Spleen (tissue), 11 donors: Measurements from ENCODE around the gene SC5D. TPM values are rescaled to one million over a fixed set of nuclear protein-coding genes. Genes with fewer than 3 reads are reported as not detected.

Source experiments
- DNase-seq: peaks from one replicate; pipeline ENCODE4 v3.0.0-alpha.2; 2020
- H3K27ac ChIP-seq, 8 donors: fragments of 200-600 bp; sonication (generic) in 7 of 8; 1 replicate in 4 of 8; 2 replicates in 4 of 8; pipeline versions ENCODE4 v1.5.0 to v1.8.0; 2016 to 2021; ENCODE audit warnings: inconsistent platforms in 4 of 8, mild to moderate bottlenecking in 4 of 8, moderate library complexity in 1 of 8
- H3K27me3 ChIP-seq, 7 donors: fragments of 200-600 bp; sonication (generic) in 6 of 7; replicated peaks in 1 of 7; 1 replicate in 4 of 7; 2 replicates in 3 of 7; pipeline versions ENCODE4 v1.5.0 to v1.8.0; 2016 to 2021; ENCODE audit warnings: inconsistent platforms in 3 of 7, mild to moderate bottlenecking in 1 of 7
- H3K36me3 ChIP-seq, 6 donors: fragments of 200-600 bp; sonication (generic) in 5 of 6; 1 replicate in 4 of 6; 2 replicates in 2 of 6; pipeline versions ENCODE4 v1.5.0 to v1.8.0; 2016 to 2021; ENCODE audit warnings: inconsistent platforms in 2 of 6
- H3K4me1 ChIP-seq, 6 donors: fragments of 200-600 bp; sonication (generic) in 5 of 6; 1 replicate in 3 of 6; 2 replicates in 3 of 6; pipeline versions ENCODE4 v1.5.0 to v1.8.0; 2016 to 2021; ENCODE audit warnings: inconsistent platforms in 3 of 6
- H3K4me3 ChIP-seq, 8 donors: fragments of 200-600 bp; sonication (generic) in 7 of 8; 1 replicate in 4 of 8; 2 replicates in 4 of 8; pipeline versions ENCODE4 v1.5.0 to v1.8.0; 2016 to 2021; ENCODE audit warnings: inconsistent platforms in 4 of 8, mild to moderate bottlenecking in 4 of 8, moderate library complexity in 2 of 8
- H3K9me3 ChIP-seq, 8 donors: fragments of 200-600 bp; sonication (generic) in 7 of 8; 1 replicate in 4 of 8; 2 replicates in 4 of 8; pipeline versions ENCODE4 v1.5.0 to v1.8.0; 2016 to 2021; ENCODE audit warnings: inconsistent platforms in 4 of 8
- CTCF ChIP-seq, 11 experiments: fragments of 200-600 bp in 7 of 11; fragments of 450-650 bp in 4 of 11; sonication (generic) in 4 of 11; IDR thresholded peaks in 8 of 11; conservative IDR thresholded peaks in 3 of 11; 1 replicate in 7 of 11; 2 replicates in 4 of 11; pipeline versions ENCODE4 v1.4.0 to v1.8.0; 2016 to 2021; ENCODE audit warnings: antibody characterized with exemption in 11 of 11, inconsistent platforms in 4 of 11, mild to moderate bottlenecking in 1 of 11
- POLR2A ChIP-seq, 3 donors: fragments of 450-650 bp; IDR thresholded peaks; one replicate each; pipeline ENCODE4 v1.5.1; 2017; ENCODE audit warnings: antibody characterized with exemption in 3 of 3, mild to moderate bottlenecking in 1 of 3
- POLR2AphosphoS5 ChIP-seq, 3 donors: sonication (generic); formaldehyde crosslinking; IDR thresholded peaks; one replicate each; pipeline ENCODE4 v1.5.1; 2017; ENCODE audit warnings: antibody characterized with exemption in 3 of 3
- WGBS, 5 donors: extraction: QIAGEN DNeasy Blood & Tissue Kit in 3 of 5; methylation state at CpG; one replicate each; pipeline versions ENCODE4 v1.1.5 to v1.1.7; 2013 to 2018; 5-methylcytosine and 5-hydroxymethylcytosine counted together
- intact Hi-C: fragments of 100-400 bp; cut with DNase I; formaldehyde crosslinking; loops from one replicate; pipeline ENCODE4 v1.15.0; 2023; ENCODE audit warnings: low total_unique reads
- polyA plus RNA-seq, 3 donors: library from polyadenylated mRNA; stranded (reverse); fragments of 200-250 nt; gene quantifications; one replicate each; pipeline ENCODE4 v1.2.1, GENCODE V29; 2013
- total RNA-seq, 7 donors: library from RNA; depleted of rRNA in 3 of 7; stranded (reverse); fragments of >200 nt in 3 of 7; fragmentation: NEBNext Ultra II Directional in 4 of 7; extraction: Animal tissue kit (Norgen Biotek cat#: 25700) in 4 of 7; gene quantifications; one replicate each; pipeline versions ENCODE4 v1.1.0 to v1.2.1, GENCODE V29; 2016 to 2021
- donor health status: healthy with polysubstance abuse.
- donor health status: DM: no; HTN: no; CAD: no; lungs with moderate emphysema.
- donor health status: DM: no; HTN: no; CAD: no.
- donor health status: Bipolar disorder and iron deficiency.
- donor health status: healthy.
- donor health status: DM: no; HTN: no; CAD: no.
- donor health status: DM: yes; HTN: yes; CAD: no.

Gene SC5D
- total and polyA plus RNA-seq, 10 donors, result 4.8 to 25.5 (median 17.4) TPM

DNA sequence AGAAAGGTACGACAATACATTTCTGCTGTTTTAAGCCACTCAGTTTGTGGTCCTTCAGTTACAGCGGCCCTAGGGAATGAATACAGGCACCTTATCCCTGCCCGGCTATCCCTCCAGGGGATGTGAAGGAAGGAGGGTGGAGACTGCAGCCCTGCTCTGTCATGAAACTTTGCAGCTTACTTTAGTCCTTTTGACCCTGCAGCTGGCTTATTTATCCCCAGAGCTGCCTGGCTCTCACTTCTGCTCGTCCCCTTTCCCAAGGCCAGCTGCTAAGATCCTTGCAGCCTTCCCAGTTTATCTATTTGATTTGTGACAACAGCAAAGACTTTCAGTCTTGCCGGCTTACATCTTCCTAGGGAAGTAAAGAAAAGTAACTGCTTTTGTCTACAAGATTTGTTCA, 55.2 kb downstream of the SC5D start:
- H3K36me3 ChIP-seq, result no peaks in the 10 kb centered on the region
- 69 to 84% (median 81%) methylated on average over 5 of the region's 5 CpGs for WGBS, 5 donors
- intact Hi-C loops, result no loop called here
- no peak for DNase-seq
- no peaks in the 10 kb centered on the region for H3K27me3 ChIP-seq
- peaks cover 0 to 9% (median 0%) of the 10 kb centered on the region in 6 donors for H3K4me1 ChIP-seq
- TF ChIP-seq POLR2AphosphoS5 (IDR thresholded peaks at IDR 0.05) (no peak), CTCF (IDR thresholded peaks at IDR 0.05 in 8 of 11, conservative IDR thresholded peaks at IDR 0.05 in 3 of 11) (no peak), POLR2A (IDR thresholded peaks at IDR 0.05) (no peak)
- no peaks in the 10 kb centered on the region for H3K9me3 ChIP-seq
- H3K4me3 ChIP-seq, result no peak overlapping the region
- H3K27ac ChIP-seq, result no peak overlapping the region

DNA sequence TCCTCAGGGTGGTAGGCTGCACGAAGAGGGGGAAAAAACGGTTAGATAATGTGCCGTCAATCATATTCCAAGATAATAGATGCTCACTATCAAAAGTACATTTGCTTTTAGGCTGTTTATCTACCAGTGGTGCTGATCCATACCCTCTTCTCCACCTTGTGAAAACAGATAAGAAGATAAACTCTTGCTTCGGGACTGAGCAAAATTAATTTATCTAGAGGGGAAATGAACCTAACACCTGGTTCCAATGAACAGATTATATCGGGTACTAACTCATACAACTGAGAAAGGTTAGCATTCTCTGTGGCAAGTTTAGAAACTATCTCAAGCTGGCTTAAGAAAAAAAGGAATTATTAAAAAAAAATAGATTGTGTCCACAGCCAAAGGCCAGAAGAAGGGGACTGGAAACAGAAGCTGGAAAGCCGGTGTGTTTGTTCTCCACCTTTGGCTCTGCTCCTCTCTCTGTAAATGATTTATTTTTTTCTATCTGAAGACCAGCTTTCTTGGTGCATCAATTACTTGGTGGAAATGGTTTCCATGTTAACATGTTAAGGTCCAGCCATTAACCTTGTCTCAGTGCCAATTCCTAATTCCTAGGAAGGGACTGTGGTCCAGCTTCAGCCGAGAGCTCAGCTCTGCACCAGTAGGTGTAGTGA, 55.8 kb downstream of the SC5D start:
- no peak overlapping the region for H3K4me3 ChIP-seq
- no peaks in the 10 kb centered on the region for H3K27me3 ChIP-seq
- DNase-seq, result no peak
- no peak overlapping the region for H3K27ac ChIP-seq
- H3K9me3 ChIP-seq, result no peaks in the 10 kb centered on the region
- no peaks in the 10 kb centered on the region for H3K36me3 ChIP-seq
- H3K4me1 ChIP-seq, result peaks cover 0 to 9% (median 0%) of the 10 kb centered on the region in 6 donors
- intact Hi-C loops, result no loop called here
- 81 to 87% (median 85%) methylated on average over 7 of the region's 7 CpGs for WGBS, 5 donors
- TF ChIP-seq POLR2A (IDR thresholded peaks at IDR 0.05), result no peak
- TF ChIP-seq POLR2AphosphoS5 (IDR thresholded peaks at IDR 0.05), result no peak
- TF ChIP-seq CTCF (IDR thresholded peaks at IDR 0.05 in 8 of 11, conservative IDR thresholded peaks at IDR 0.05 in 3 of 11), result no peak

DNA sequence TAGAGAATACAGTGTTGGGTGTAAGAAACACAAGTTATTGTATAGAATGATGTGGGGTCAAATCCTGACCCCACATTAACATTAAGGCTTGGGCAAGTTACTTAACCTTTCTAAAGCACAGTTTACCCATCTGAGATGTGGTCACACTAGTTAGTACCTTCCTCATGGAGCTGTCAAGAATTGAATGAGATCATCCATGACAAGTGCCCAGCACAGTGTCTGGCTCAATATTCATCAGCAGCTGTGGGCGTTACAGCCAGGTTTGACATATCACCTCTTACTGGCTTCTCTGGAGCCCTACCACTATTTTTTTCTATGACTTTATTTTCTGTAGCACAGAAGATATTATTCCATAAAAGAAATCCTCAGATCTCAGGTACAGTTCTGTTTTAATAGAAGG, 57.2 kb downstream of the SC5D start:
- no peak overlapping the region for H3K4me3 ChIP-seq
- H3K4me1 ChIP-seq, result peaks cover 0 to 9% (median 0%) of the 10 kb centered on the region in 6 donors
- no peaks in the 10 kb centered on the region for H3K27me3 ChIP-seq
- H3K36me3 ChIP-seq, result no peaks in the 10 kb centered on the region
- H3K27ac ChIP-seq, result no peak overlapping the region
- intact Hi-C loops, result no loop called here
- no peak for DNase-seq
- no peaks in the 10 kb centered on the region for H3K9me3 ChIP-seq
- WGBS, 5 donors, result 68 to 92% (median 84%) methylated on average over 1 of the region's 1 CpG
- TF ChIP-seq POLR2AphosphoS5 (IDR thresholded peaks at IDR 0.05), result no peak
- no peak for TF ChIP-seq POLR2A (IDR thresholded peaks at IDR 0.05)
- no peak for TF ChIP-seq CTCF (IDR thresholded peaks at IDR 0.05 in 8 of 11, conservative IDR thresholded peaks at IDR 0.05 in 3 of 11)

- Histone ChIP-seq H3K36me3 (no peaks in the 10 kb centered on the region), H3K27ac (no peak overlapping the region), H3K4me3 (no peak overlapping the region), H3K9me3 (no peaks in the 10 kb centered on the region), H3K4me1 (peaks cover 0 to 9% (median 0%) of the 10 kb centered on the region in 6 donors), H3K27me3 (no peaks in the 10 kb centered on the region)
- no peak for DNase-seq
- TF ChIP-seq POLR2A (IDR thresholded peaks at IDR 0.05) (no peak), CTCF (IDR thresholded peaks at IDR 0.05 in 8 of 11, conservative IDR thresholded peaks at IDR 0.05 in 3 of 11) (no peak)
- 71 to 86% (median 81%) methylated on average over 3 of the region's 3 CpGs for WGBS, 5 donors
- intact Hi-C loops, result no loop called here
Measured at GRCh38 chr11:121350314-121351082, 57.9 kb downstream of the SC5D start.
